ENCODE data around the gene ULBP3.

The ULBP3 gene

DNA sequence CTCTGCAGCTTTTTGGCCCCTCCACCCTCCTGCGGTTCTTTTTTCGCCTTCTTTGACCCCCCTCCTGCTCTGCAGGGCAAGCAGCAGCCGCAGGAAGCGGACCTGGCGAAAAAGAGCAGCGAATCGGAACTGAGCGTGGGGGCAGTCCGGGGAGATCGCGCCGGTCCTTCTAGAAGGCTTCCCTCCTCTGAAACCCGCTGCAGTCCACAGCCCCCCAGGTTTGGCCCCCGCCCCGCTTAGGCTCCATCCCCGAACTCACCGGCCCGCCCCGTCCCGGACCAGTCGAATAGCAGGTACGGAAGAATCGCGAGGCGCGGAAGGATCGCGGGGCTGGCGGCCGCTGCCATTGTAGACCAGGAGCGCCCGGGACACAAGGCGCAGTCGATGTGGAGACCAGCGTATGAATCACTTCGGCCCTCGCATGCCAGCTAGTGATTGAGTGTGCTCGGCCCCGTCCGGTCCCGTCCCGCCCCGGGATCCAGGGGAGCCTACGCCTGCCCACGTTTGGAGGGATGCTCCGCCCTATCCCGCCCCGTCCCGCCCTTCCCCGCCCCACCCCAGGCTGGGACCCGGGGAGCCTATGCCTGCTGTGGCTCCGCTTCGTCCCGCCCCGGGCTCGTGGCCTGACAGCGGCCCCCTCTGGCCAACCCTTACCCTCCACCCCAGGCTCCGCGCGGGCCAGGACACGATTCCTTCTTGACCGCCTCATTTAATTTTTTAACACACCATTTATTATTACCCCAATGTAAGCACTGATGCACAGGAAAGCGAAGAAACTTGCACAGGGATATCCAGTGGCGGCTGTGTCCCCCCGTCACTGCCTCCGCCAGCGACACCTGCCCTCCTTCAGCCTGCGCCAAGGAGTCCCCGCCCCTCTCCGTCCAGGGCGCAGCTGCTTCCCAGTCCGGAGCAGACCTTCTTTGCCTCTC lies at the start of gene ULBP3:
ULBP3 (minus strand) TSS at position 402 of the 929 bp plus-strand sequence; CDS start at position 347, 55 bp downstream.
- DNase-seq (ENCODE audit: low spot score): peak; percentile 92

GRCh38 chr6:150118627-150119026 lies 49.7 kb upstream of the ULBP3 start:
- no peak for DNase-seq (ENCODE audit: low spot score)

- DNase-seq (ENCODE audit: low spot score): no peak
Observed at GRCh38 chr6:150118203-150118602, 49.3 kb upstream of the ULBP3 start.

DNA sequence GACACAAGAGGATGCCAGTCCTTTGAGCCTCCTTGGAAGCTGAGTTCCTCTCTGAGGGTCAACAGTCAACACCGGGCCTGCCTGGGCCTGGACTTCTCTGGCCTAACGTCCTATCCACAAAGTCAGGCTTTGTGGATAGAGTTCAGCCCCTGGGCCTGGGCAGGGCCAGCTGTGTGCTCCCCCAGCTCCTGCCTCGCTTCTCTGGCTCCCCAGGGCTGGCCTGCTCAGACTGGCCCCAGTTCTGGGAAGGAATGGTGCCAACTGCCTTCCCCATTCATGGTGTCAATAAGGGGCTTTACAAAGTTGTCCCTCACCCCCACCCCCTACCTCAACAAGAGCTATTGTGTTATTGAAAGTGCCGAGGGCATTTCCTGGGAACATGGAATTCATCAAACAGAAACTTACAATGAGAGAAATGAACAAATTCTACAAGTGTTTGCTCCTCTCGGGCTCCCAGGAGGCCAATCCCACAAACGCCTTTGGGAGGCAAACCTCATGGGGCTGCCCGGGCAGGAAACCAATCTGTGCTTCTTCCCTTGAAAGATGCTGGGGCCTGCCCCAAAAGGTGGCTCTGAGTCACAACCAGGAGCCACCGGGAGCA lies 47.4 kb upstream of the ULBP3 start:
- no peak for DNase-seq (ENCODE audit: low spot score)

- DNase-seq (ENCODE audit: low spot score): no peak
Observed at GRCh38 chr6:150115769-150116168, 46.8 kb upstream of the ULBP3 start.

DNA sequence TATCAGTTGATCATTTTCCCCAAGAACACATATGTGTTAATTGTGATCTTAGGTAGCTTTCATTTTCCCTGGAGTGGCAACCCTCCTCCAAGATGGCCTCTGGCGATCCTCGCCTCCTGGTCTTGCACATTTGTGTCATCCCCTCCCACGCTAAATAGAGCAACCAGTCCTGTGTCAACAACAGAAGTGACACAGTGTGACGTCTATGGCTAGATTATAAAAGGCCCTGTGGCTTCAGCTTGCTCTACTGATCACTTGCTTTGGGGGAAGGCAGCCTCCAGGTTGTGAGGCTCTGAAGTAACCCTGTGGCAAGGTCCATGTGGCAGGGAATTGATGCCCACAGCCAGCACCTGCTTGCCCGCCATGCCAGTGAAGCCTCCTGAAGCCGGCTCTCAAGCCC lies 43.3 kb upstream of the ULBP3 start:
- no peak for DNase-seq (ENCODE audit: low spot score)

DNA sequence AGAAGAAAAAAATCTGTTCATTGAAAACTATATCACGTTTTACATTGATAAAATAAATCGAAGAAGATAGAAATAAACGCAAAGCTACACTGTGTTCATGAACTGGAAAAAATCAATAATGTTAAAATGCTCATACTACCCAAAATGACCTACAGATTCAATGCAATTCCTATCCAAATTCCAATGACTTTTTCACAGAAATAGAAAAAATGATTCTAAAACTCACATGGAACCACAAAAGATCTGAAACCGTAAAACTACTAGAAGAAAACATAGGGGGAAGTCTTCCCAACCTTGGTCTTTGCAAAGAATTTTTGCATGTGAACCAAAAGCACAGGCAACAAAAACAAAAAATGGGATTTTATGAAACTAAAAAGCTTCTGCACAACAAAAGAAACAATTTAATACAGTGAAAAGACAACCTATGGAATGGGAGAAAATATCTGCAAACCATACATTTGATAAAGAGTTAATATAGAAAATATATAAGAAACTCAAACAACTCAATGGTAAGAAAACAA lies 33.9 kb upstream of the ULBP3 start:
- DNase-seq (ENCODE audit: low spot score): no peak

GRCh38 chr6:150100745-150101144 lies 31.8 kb upstream of the ULBP3 start:
- DNase-seq (ENCODE audit: low spot score): no peak

DNA sequence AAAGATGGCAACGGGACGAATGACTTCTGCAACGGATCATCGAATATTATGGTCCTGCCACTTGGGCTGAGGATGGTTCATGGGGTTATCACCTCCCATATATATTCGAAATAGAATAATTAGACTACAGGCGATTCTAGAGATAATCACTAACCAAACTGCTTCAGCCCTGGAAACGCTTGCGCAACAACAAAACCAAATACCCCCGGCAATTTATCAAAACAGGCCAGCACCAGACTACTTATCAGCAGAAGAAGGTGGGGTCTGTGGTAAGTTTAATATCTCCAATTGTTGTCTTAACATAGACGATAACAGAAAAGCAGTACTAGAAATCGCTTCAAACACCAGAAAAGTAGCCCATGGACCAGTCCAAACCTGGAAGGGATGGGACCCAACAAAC lies 31.0 kb upstream of the ULBP3 start:
- no peak for DNase-seq (ENCODE audit: low spot score)

DNA sequence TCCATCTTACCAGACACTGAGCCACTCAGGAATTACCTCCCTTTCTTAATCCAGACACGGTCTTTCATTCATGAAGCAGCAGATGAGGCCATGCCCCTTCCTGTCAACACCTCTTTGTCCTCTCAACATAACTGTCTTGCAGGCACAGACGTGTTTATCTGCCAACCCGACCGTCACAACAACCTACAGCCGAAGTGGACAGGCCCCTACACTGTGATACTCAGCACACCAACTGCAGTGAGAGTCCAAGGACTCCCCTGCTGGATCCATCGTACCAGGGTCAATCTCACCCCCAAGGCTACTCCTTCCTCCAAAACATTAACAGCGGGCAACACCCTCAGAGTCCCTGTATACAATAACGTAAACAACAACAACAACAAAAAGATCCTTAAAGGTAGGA lies 30.6 kb upstream of the ULBP3 start:
- no peak for DNase-seq (ENCODE audit: low spot score)

- DNase-seq (ENCODE audit: low spot score): no peak
Observed at GRCh38 chr6:150098155-150098554, 29.2 kb upstream of the ULBP3 start.

DNA sequence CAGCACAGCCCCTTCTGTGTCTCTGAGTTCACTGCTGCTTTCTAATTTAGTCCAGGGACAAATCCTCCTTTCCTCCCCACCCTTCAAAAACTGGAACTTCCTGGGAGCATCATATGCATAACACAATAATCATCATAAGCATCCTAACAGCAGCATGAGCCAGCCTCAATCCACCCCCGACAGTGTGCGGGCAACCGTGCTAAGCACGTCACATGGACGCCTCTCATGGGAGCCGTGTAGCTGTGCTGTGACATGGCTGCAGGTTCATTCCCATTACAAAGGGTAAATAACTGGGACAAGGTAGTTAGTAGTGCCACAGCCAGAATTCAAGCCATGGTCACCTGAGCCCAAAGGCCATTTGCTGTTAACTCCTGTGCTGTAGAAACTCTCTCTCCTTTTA lies 24.5 kb upstream of the ULBP3 start:
- no peak for DNase-seq (ENCODE audit: low spot score)

GRCh38 chr6:150091476-150091875 lies 22.6 kb upstream of the ULBP3 start:
- DNase-seq (ENCODE audit: low spot score): no peak

DNA sequence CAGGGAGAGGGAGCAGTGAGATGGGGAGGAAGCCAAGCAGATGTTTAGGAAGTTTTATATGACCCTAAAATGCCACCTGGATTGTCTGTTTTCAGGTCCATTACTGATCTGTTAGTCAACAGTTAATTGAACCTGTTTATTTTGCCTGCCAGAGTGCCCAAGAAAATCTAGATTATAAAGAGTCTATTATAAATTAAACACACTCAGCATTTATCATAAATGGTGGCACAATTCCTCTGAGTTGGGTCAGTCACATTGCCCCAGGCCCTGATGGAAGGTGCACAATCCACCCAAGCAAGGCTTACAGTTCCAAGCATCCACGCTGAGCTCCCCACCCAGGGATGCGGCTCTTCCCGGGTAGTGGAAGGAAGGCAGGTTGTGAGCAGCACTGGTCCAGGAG lies 21.4 kb upstream of the ULBP3 start:
- DNase-seq (ENCODE audit: low spot score): no peak

DNA sequence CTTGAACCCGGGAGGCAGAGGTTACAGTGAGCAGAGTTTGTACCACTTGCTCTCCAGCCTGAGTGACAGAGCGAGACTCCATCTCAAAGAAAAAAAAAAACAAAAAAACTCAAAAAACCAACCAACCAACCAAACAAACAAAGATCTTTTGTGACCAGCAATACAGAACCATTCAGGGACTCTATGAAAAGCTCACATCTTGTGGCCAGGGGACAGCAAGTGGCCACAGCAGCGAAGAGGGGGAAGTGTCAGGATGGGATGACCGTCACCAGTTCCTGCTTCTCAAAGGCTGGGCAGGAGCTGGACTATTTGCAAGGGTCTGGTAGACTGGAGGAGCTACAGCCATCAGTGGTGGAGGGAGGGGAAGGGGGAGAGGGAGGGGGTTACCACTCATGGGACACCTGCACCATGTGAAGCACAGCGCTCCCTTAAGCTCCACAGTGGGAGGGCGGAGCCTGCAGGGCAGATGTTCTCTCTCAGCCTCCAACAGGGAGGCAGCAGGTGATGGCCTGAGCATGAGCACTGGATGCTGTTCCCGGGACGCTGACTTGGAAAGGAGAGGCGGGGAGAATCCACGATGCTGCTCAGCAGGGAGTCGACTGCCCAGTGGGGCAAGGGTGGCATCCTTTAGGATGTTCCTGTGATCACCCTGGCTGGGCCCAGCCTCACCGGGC lies 19.7 kb upstream of the ULBP3 start:
- DNase-seq (ENCODE audit: low spot score): no peak

GRCh38 chr6:150087336-150087735 lies 18.4 kb upstream of the ULBP3 start:
- no peak for DNase-seq (ENCODE audit: low spot score)

- DNase-seq (ENCODE audit: low spot score): no peak
Observed at GRCh38 chr6:150086026-150086425, 17.1 kb upstream of the ULBP3 start.

DNA sequence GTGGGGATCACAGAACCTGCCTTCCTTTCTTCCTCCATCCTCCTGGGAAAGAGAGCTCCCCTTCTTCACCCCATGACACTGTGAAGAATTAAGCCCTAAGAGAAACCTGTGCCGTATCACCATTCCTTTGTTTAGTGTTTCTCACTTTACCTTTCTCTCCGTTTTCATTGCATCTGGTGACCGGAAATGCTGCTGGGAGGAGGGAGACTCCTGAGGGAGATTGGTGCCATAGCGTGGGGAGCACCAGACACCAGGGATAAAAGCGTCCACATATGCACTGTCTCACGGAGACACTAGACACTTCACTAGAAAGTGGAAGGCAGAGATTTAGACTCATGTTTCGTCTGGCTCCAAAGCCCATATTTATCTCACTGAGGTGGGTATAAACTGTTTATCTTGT lies 15.5 kb upstream of the ULBP3 start:
- DNase-seq (ENCODE audit: low spot score): no peak

GRCh38 chr6:150083839-150084238 lies 14.9 kb upstream of the ULBP3 start:
- DNase-seq (ENCODE audit: low spot score): no peak

DNA sequence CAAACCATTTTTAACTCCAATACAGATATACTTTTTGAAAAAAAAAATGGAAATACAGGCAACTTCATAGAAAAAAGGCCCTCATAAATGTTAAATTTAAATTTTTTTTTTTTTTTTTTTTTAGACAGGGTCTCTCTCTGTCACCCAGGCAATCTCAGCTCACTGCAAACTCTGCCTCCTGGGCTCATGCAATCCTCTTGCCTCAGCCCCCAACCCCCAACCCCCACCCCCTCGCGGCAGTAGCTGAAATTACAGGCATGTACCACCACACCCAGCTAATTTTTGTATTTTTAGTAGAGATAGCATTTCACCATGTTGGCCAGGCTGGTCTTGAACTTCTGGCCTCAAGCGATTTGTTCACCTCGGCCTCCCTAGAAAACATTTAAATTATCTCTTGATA lies 12.8 kb upstream of the ULBP3 start:
- DNase-seq (ENCODE audit: low spot score): no peak

DNA sequence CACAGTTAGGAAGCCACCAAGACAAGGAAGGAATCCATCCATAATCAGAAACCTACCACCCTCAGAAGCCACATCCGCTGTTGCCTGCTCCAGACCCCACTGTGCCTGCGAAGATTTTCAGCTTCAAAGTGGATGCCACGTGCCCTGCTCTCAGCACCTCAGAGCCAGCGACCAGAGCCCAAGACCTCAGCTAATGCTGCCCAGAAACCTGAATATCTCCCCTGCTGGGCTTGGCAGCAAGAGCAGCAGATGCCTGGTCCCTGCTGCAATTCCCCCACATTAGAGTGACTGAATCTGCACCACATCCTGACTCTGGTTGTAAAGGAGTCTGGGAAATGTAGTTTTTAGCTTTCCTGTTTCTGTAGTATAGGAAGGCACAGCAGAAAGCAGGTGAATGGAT lies 10.7 kb upstream of the ULBP3 start:
- no peak for DNase-seq (ENCODE audit: low spot score)

DNA sequence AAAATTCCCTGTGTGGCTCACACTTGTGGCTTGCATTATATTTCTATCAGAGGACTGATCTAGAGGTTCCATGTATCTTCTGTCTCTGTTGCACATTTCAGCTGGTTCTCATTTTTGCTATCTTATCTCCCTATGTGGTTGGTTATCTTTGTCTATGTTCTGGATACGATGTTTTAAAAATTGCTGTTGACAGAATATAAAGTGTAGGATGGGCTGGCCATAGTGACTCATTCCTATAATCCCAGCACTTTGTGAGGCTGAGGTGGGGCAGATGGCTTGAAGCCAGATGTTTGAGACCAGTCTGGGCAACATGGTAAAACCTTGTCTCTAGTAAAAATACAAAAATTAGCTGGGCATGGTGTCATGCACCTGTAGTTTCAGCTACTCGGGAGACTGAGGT lies 9.9 kb upstream of the ULBP3 start:
- DNase-seq (ENCODE audit: low spot score): no peak

Measured in kidney capillary endothelial cell (primary cell).